Stimulated activated CD8-positive, alpha-beta memory T cell treated with anti-CD3 and anti-CD28 coated beads, Interleukin-7, amount 100 ng/mL, for 1 hour (primary cell): ENCODE results near the gene SH2D5.

Source experiments
- DNase-seq, 2 donors: peaks; one replicate each; pipeline ENCODE4 v3.0.0-alpha.2; 2020; ENCODE audit warnings: low read depth in 2 of 2

SH2D5 gene

GRCh38 chr1:20713440-20713839 is 19.1 kb downstream of the SH2D5 start:
- no peak for DNase-seq

- DNase-seq, result no peak
Measured at GRCh38 chr1:20712215-20712577, 20.3 kb downstream of the SH2D5 start.

- no peak for DNase-seq
Measured at GRCh38 chr1:20711285-20712214, 21.0 kb downstream of the SH2D5 start.

- DNase-seq, result no peak
Measured at GRCh38 chr1:20710469-20711284, 21.8 kb downstream of the SH2D5 start.

GRCh38 chr1:20709868-20710267 is 22.6 kb downstream of the SH2D5 start:
- DNase-seq, result no peak

- no peak for DNase-seq
Measured at GRCh38 chr1:20708891-20709290, 23.6 kb downstream of the SH2D5 start.

GRCh38 chr1:20708057-20708456 is 24.4 kb downstream of the SH2D5 start:
- DNase-seq, result no peak

- DNase-seq, result no peak
Measured at GRCh38 chr1:20706841-20707240, 25.7 kb downstream of the SH2D5 start.

- no peak for DNase-seq
Measured at GRCh38 chr1:20705203-20705755, 27.2 kb downstream of the SH2D5 start.

GRCh38 chr1:20704390-20705202 is 27.9 kb downstream of the SH2D5 start:
- no peak for DNase-seq

- DNase-seq, result no peak
Measured at GRCh38 chr1:20703124-20703756, 29.3 kb downstream of the SH2D5 start.

GRCh38 chr1:20702416-20702815 is 30.1 kb downstream of the SH2D5 start:
- DNase-seq, result no peak

GRCh38 chr1:20701847-20702246 is 30.7 kb downstream of the SH2D5 start:
- no peak for DNase-seq

- no peak for DNase-seq
Measured at GRCh38 chr1:20701446-20701845, 31.1 kb downstream of the SH2D5 start.

- no peak for DNase-seq
Measured at GRCh38 chr1:20700636-20701215, 31.8 kb downstream of the SH2D5 start.

GRCh38 chr1:20699558-20699957 is 32.9 kb downstream of the SH2D5 start:
- no peak for DNase-seq

GRCh38 chr1:20698195-20698910 is 34.1 kb downstream of the SH2D5 start:
- DNase-seq, result no peak

GRCh38 chr1:20697563-20697962 is 34.9 kb downstream of the SH2D5 start:
- DNase-seq, result no peak

- DNase-seq, result peak; percentile 29 to 50
Measured at GRCh38 chr1:20696397-20697333, 35.8 kb downstream of the SH2D5 start.
